H1 (cell line): ENCODE data around the gene FCER2. TPM values are rescaled to one million over a fixed set of nuclear protein-coding genes. Genes with fewer than 3 reads are reported as not detected.

ENCODE experiments used
- CTCF ChIA-PET: fragments of 300-600 bp; sonication (Branson Sonifier 250); formaldehyde crosslinking; loops from one replicate; lab custom pipeline; 2021; ENCODE audit not compliant: partially characterized antibody; lab: Charles Lee
- POLR2A ChIA-PET: fragments of 300-600 bp; sonication (Branson Sonifier 250); formaldehyde crosslinking; loops from one replicate; lab custom pipeline; 2021; ENCODE audit warnings: inconsistent platforms; ENCODE audit not compliant: partially characterized antibody; lab: Charles Lee
- DNase-seq, 2 experiments: peaks; one replicate each; pipeline versions ENCODE4 v3.0.0 to v3.0.0-alpha.2; 2010 to 2022; ENCODE audit warnings: low spot score in 2 of 2, low read depth in 1 of 2, mixed read lengths in 1 of 2
- FAIRE-seq: peaks from 2 replicates; lab custom pipeline; 2011; peaks lifted over from hg19 to GRCh38; lab: Jason Lieb, UNC
- H2AFZ ChIP-seq: 2 replicates; pipeline ENCODE4 v1.8.1; 2012; ENCODE audit warnings: low read length, inconsistent platforms
- H2AK5ac ChIP-seq: 2 replicates; pipeline ENCODE4 v1.6.1; 2013; ENCODE audit warnings: low read depth, low read length
- H2BK120ac ChIP-seq: replicated peaks from 2 replicates; pipeline ENCODE3; 2013; ENCODE audit warnings: low read depth, low read length, inconsistent platforms
- H2BK12ac ChIP-seq: 2 replicates; pipeline ENCODE4 v1.6.1; 2013; ENCODE audit warnings: low read depth, low read length
- H2BK15ac ChIP-seq: 2 replicates; pipeline ENCODE4 v1.6.1; 2013; ENCODE audit warnings: low read length
- H2BK20ac ChIP-seq: 2 replicates; pipeline ENCODE4 v1.6.1; 2013; ENCODE audit warnings: low read length
- H2BK5ac ChIP-seq: 2 replicates; pipeline ENCODE4 v1.6.1; 2013; ENCODE audit warnings: low read depth, low read length
- H3K14ac ChIP-seq: 2 replicates; pipeline ENCODE4 v1.6.1; 2013; ENCODE audit warnings: inconsistent platforms; ENCODE audit not compliant: insufficient read length
- H3K18ac ChIP-seq: 2 replicates; pipeline ENCODE4 v1.6.1; 2013; ENCODE audit warnings: low read length; ENCODE audit errors: extremely low read depth
- H3K23ac ChIP-seq: 2 replicates; pipeline ENCODE4 v1.6.1; 2013; ENCODE audit warnings: inconsistent platforms; ENCODE audit not compliant: insufficient read length
- H3K23me2 ChIP-seq: 2 replicates; pipeline ENCODE4 v1.6.1; 2013; ENCODE audit warnings: low read depth, low read length
- H3K27ac ChIP-seq: 2 replicates; pipeline ENCODE4 v1.6.1; 2011; ENCODE audit warnings: low read depth, low read length, inconsistent platforms
- H3K27me3 ChIP-seq, 4 experiments: replicated peaks in 1 of 4; 1 replicate in 1 of 4; 2 replicates in 3 of 4; pipeline versions ENCODE4 v1.6.1 to v1.8.1; 2011 to 2013; ENCODE audit warnings: low read length in 3 of 4, mild to moderate bottlenecking in 3 of 4, inconsistent platforms in 2 of 4, mixed read lengths in 2 of 4, moderate library complexity in 1 of 4; ENCODE audit not compliant: control insufficient read depth in 3 of 4, insufficient read depth in 3 of 4; ENCODE audit errors: extremely low read depth in 1 of 4
- H3K36me3 ChIP-seq, 4 experiments: 2 replicates each; pipeline versions ENCODE4 v1.6.1 to v1.8.1; 2011 to 2013; ENCODE audit warnings: mild to moderate bottlenecking in 4 of 4, low read length in 3 of 4, moderate library complexity in 2 of 4, control low read depth in 1 of 4, inconsistent platforms in 1 of 4; ENCODE audit not compliant: insufficient read depth in 4 of 4, control insufficient read depth in 2 of 4
- H3K4ac ChIP-seq: replicated peaks from 2 replicates; pipeline ENCODE3; 2013; ENCODE audit warnings: low read length, low read depth, mixed read lengths, inconsistent platforms; ENCODE audit not compliant: insufficient read length
- H3K4me1 ChIP-seq, 4 experiments: replicated peaks in 1 of 4; 1 replicate in 1 of 4; 2 replicates in 3 of 4; pipeline versions ENCODE4 v1.6.1 to v1.8.1; 2011 to 2013; ENCODE audit warnings: low read length in 3 of 4, inconsistent platforms in 2 of 4, mixed read lengths in 1 of 4; ENCODE audit not compliant: insufficient read depth in 4 of 4, control insufficient read depth in 3 of 4
- H3K4me2 ChIP-seq, 2 experiments: 2 replicates each; pipeline versions ENCODE4 v1.6.1 to v1.8.1; 2011 to 2013; ENCODE audit warnings: low read depth in 2 of 2, low read length in 2 of 2, control low read depth in 1 of 2, inconsistent platforms in 1 of 2, mild to moderate bottlenecking in 1 of 2; ENCODE audit not compliant: insufficient read depth in 1 of 2
- H3K4me3 ChIP-seq, 4 experiments: fragments of 200-600, 300-600 bp in 1 of 4; sonication (generic), shearing (Covaris generic), sonication (Bioruptor Twin) in 1 of 4; 2 replicates each; pipeline versions ENCODE4 v1.5.1 to v1.8.1; 2011 to 2016; ENCODE audit warnings: low read length in 4 of 4, low read depth in 3 of 4, control low read depth in 2 of 4, inconsistent platforms in 2 of 4, mild to moderate bottlenecking in 2 of 4, mixed read lengths in 1 of 4, moderate library complexity in 1 of 4; ENCODE audit not compliant: insufficient read depth in 2 of 4; ENCODE audit errors: extremely low read depth in 1 of 4
- H3K56ac ChIP-seq: replicated peaks from 2 replicates; pipeline ENCODE3; 2013; ENCODE audit warnings: low read depth, mild to moderate bottlenecking, mixed read lengths, low read length, inconsistent platforms; ENCODE audit not compliant: insufficient read length
- H3K79me1 ChIP-seq: 2 replicates; pipeline ENCODE4 v1.6.1; 2013; ENCODE audit warnings: low read depth, low read length, control low read depth
- H3K79me2 ChIP-seq, 2 experiments: 2 replicates each; pipeline versions ENCODE4 v1.6.1 to v1.8.1; 2012 to 2013; ENCODE audit warnings: low read length in 2 of 2, mild to moderate bottlenecking in 2 of 2, inconsistent platforms in 1 of 2; ENCODE audit not compliant: insufficient read depth in 2 of 2, control insufficient read depth in 1 of 2
- H3K9ac ChIP-seq, 4 experiments: replicated peaks in 1 of 4; 1 replicate in 1 of 4; 2 replicates in 3 of 4; pipeline versions ENCODE4 v1.6.1 to v1.8.1; 2011 to 2013; ENCODE audit warnings: low read depth in 3 of 4, low read length in 3 of 4, control low read depth in 2 of 4, mild to moderate bottlenecking in 2 of 4, moderate library complexity in 2 of 4, inconsistent platforms in 1 of 4; ENCODE audit errors: extremely low read depth in 1 of 4
- H3K9me3 ChIP-seq, 2 experiments: 2 replicates each; pipeline versions ENCODE4 v1.6.1 to v1.8.1; 2012 to 2013; ENCODE audit warnings: mild to moderate bottlenecking in 2 of 2, moderate library complexity in 2 of 2, control low read depth in 1 of 2, inconsistent platforms in 1 of 2, low read depth in 1 of 2, low read length in 1 of 2, mixed read lengths in 1 of 2; ENCODE audit not compliant: insufficient read depth in 2 of 2
- H4K20me1 ChIP-seq, 2 experiments: replicated peaks in 1 of 2; 2 replicates each; pipeline versions ENCODE3 to v1.8.1; 2011 to 2013; ENCODE audit warnings: inconsistent platforms in 2 of 2, low read length in 2 of 2, mild to moderate bottlenecking in 1 of 2; ENCODE audit not compliant: insufficient read depth in 2 of 2, control insufficient read depth in 1 of 2
- H4K5ac ChIP-seq: 2 replicates; pipeline ENCODE4 v1.6.1; 2013; ENCODE audit warnings: low read length, low read depth, mixed read lengths, inconsistent platforms; ENCODE audit not compliant: insufficient read length
- H4K8ac ChIP-seq: 2 replicates; pipeline ENCODE4 v1.8.0; 2013; ENCODE audit warnings: mild to moderate bottlenecking, moderate library complexity, low read length, inconsistent platforms; ENCODE audit not compliant: insufficient read depth; ENCODE audit errors: extremely low read depth
- H4K91ac ChIP-seq: replicated peaks from 2 replicates; pipeline ENCODE3; 2013; ENCODE audit warnings: low read length, mixed read lengths, inconsistent platforms; ENCODE audit not compliant: insufficient read length
- BACH1 ChIP-seq: IDR thresholded peaks from 2 replicates; pipeline ENCODE4 v1.6.1; 2012; ENCODE audit warnings: low read length, improper control_type of control experiment
- CREB1 ChIP-seq: IDR thresholded peaks from 2 replicates; pipeline ENCODE4 v1.6.1; 2012; ENCODE audit warnings: inconsistent platforms
- EP300 ChIP-seq, 2 experiments: IDR thresholded peaks; 1 replicate in 1 of 2; 2 replicates in 1 of 2; pipeline ENCODE4 v1.6.1; 2011 to 2012; ENCODE audit warnings: low read depth in 2 of 2, low read length in 2 of 2, mild to moderate bottlenecking in 2 of 2, borderline replicate concordance in 1 of 2, inconsistent platforms in 1 of 2, moderate library complexity in 1 of 2
- FOSL1 ChIP-seq: IDR thresholded peaks from 2 replicates; pipeline ENCODE4 v1.6.1; 2011; ENCODE audit warnings: mild to moderate bottlenecking, low read depth, low read length, moderate library complexity; ENCODE audit not compliant: insufficient read depth
- JUND ChIP-seq: IDR thresholded peaks from 2 replicates; pipeline ENCODE4 v1.6.1; 2011; ENCODE audit warnings: mild to moderate bottlenecking, improper control_type of control experiment, low read length
- NANOG ChIP-seq: IDR thresholded peaks from 2 replicates; pipeline ENCODE4 v1.6.1; 2011; ENCODE audit warnings: low read length, low read depth, mild to moderate bottlenecking, inconsistent platforms; ENCODE audit not compliant: insufficient read depth, poor library complexity, severe bottlenecking
- PHF8 ChIP-seq: fragments of 200-600 bp; sonication (generic); conservative IDR thresholded peaks from 2 replicates; pipeline ENCODE4 v1.7.1; 2012; ENCODE audit warnings: low read depth, mild to moderate bottlenecking, inconsistent platforms, low read length, moderate library complexity
- POLR2A ChIP-seq, 2 experiments: IDR thresholded peaks; 1 replicate in 1 of 2; 2 replicates in 1 of 2; pipeline ENCODE4 v1.6.1; 2011; ENCODE audit warnings: low read depth in 2 of 2, low read length in 2 of 2, mild to moderate bottlenecking in 2 of 2; ENCODE audit errors: control extremely low read depth in 1 of 2
- POLR2AphosphoS5 ChIP-seq: IDR thresholded peaks from 2 replicates; pipeline ENCODE4 v1.6.1; 2011; ENCODE audit warnings: low read depth, low read length
- POU5F1 ChIP-seq: IDR thresholded peaks from 2 replicates; pipeline ENCODE4 v1.6.1; 2011; ENCODE audit warnings: low read depth, mild to moderate bottlenecking, low read length, moderate library complexity
- RFX5 ChIP-seq: IDR thresholded peaks from 2 replicates; pipeline ENCODE4 v1.6.1; 2011; ENCODE audit warnings: low read depth, low read length, improper control_type of control experiment, borderline replicate concordance
- RXRA ChIP-seq: IDR thresholded peaks from 2 replicates; pipeline ENCODE4 v1.6.1; 2011; ENCODE audit warnings: low read depth, mild to moderate bottlenecking, low read length, moderate library complexity; ENCODE audit not compliant: insufficient read depth
- SAP30 ChIP-seq: fragments of 300-600 bp; sonication (generic); IDR thresholded peaks from 2 replicates; pipeline ENCODE4 v1.7.1; 2012; ENCODE audit warnings: low read length, moderate library complexity, mild to moderate bottlenecking, inconsistent platforms; ENCODE audit not compliant: insufficient read depth, insufficient replicate concordance
- ZNF274 ChIP-seq: IDR thresholded peaks from 2 replicates; pipeline ENCODE4 v1.7.0; 2012; ENCODE audit warnings: low read length, borderline replicate concordance; ENCODE audit errors: extremely low read depth
- WGBS, 2 experiments: shearing (Covaris generic) in 1 of 2; methylation state at CpG; one replicate each; pipeline versions ENCODE4 v1.1.6 to v1.1.7; 2013 to 2015; ENCODE audit warnings: low lambda C conversion rate in 2 of 2, mixed read lengths in 2 of 2, inconsistent platforms in 1 of 2, low coverage in 1 of 2, missing lambda C conversion rate in 1 of 2; ENCODE audit not compliant: insufficient replicate concordance in 2 of 2, insufficient coverage in 1 of 2, insufficient read length in 1 of 2; ENCODE audit errors: extremely low coverage in 1 of 2, missing lambda C conversion rate in 1 of 2; 5-methylcytosine and 5-hydroxymethylcytosine counted together
- polyA plus RNA-seq, 7 experiments: library from polyadenylated mRNA; depleted of rRNA in 3 of 7; stranded (reverse) in 5 of 7; unstranded in 2 of 7; fragments of >200 nt in 5 of 7; fragments of 200-250 nt in 2 of 7; gene quantifications; 1 replicate in 5 of 7; 2 replicates in 1 of 7; 4 replicates in 1 of 7; pipeline versions ENCODE4 v1.2.1 to v1.2.3, GENCODE V29; 2011 to 2013; ENCODE audit warnings: missing spikeins in 2 of 7, mixed read lengths in 2 of 7
- total RNA-seq: library from RNA; stranded (reverse); fragmentation: NEBNext Ultra II Directional; extraction: Animal tissue kit (Norgen Biotek cat#: 25700); gene quantifications from 2 replicates; pipeline ENCODE4 v1.2.1, GENCODE V29; 2021

The FCER2 gene
- total and polyA plus RNA-seq, 2 of the 8 experiments (the other 6 are each of a cell fraction or from before 2014, with no cell fraction given): 0.67 TPM; not detected in 1

DNA sequence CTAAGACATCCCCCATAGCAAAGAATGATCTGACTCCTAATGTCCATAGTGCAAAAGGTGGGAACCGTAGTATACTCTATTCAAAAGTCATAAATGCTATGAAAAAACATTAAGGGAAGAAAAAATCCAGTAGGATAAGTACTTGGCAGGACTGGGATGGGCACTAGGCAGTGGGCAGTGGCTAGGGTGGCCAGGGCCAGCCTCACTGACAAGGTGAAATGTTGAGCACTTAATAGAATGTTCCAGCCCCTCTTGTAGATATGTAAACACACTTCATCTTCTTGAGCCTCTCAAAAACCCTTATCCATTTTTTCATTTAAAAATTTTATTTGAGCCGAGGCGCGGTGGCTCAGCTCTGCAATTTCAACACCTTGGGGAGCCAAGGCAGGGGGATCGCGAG lies 31.4 kb upstream of the FCER2 start:
- H3K9me3 ChIP-seq: no peaks in the 10 kb centered on the region
- ChIA-PET CTCF (no interaction called here), POLR2A (no interaction called here)
- H2AK5ac ChIP-seq: no peak overlapping the region
- no peak overlapping the region for H4K5ac ChIP-seq
- no peak overlapping the region for H2AFZ ChIP-seq
- H3K4me3 ChIP-seq: no peak overlapping the region
- H4K8ac ChIP-seq: no peak overlapping the region
- peaks cover 8% of the 10 kb centered on the region; the same call in 1 of the 2 replicates for H3K23me2 ChIP-seq
- H3K18ac ChIP-seq: no peak overlapping the region
- FAIRE-seq: no peak
- no peak for DNase-seq
- no peaks in the 10 kb centered on the region for H3K79me1 ChIP-seq
- no peak overlapping the region for H3K4ac ChIP-seq
- H3K27me3 ChIP-seq: peaks cover 27 to 42% (median 36%) of the 10 kb centered on the region in 4 experiments
- no peaks in the 10 kb centered on the region for H3K36me3 ChIP-seq
- H4K91ac ChIP-seq: no peak overlapping the region
- no peak overlapping the region for H2BK5ac ChIP-seq
- no peak overlapping the region for H3K56ac ChIP-seq
- no peak overlapping the region for H2BK15ac ChIP-seq
- H3K4me1 ChIP-seq: peaks cover 0 to 15% (median 9%) of the 10 kb centered on the region in 4 experiments; a peak in 6 of 7 replicates
- no peak overlapping the region for H2BK20ac ChIP-seq
- WGBS, 2 experiments: 75% methylated on average over 6 of the region's 6 CpGs; no CpG with 5 or more reads in 1 of the 2 experiments
- no peak overlapping the region for H3K14ac ChIP-seq
- no peak overlapping the region for H2BK12ac ChIP-seq
- H2BK120ac ChIP-seq: no peak overlapping the region
- no peak overlapping the region for H3K4me2 ChIP-seq
- no peak overlapping the region for H3K27ac ChIP-seq
- H3K9ac ChIP-seq: no peak overlapping the region
- no peak overlapping the region for H3K23ac ChIP-seq
- peaks cover 0 to 3% of the 10 kb centered on the region in 2 experiments for H4K20me1 ChIP-seq
- H3K79me2 ChIP-seq: no peaks in the 10 kb centered on the region
- no peak for TF ChIP-seq CREB1
- no peak for TF ChIP-seq RFX5
- TF ChIP-seq ZNF274: no peak
- TF ChIP-seq SAP30: no peak
- TF ChIP-seq JUND: no peak
- no peak for TF ChIP-seq RXRA
- TF ChIP-seq PHF8: no peak
- TF ChIP-seq BACH1: no peak
- no peak for TF ChIP-seq EP300 (IDR thresholded peaks at IDR 0.05; ENCODE audit: borderline replicate concordance in 1 of 2, low read depth in 2 of 2, low read length in 2 of 2)
- no peak for TF ChIP-seq POU5F1
- TF ChIP-seq NANOG: no peak
- TF ChIP-seq FOSL1: no peak
- no peak for TF ChIP-seq POLR2AphosphoS5
- no peak for TF ChIP-seq POLR2A (IDR thresholded peaks at IDR 0.05; ENCODE audit: control extremely low read depth in 1 of 2, low read depth in 2 of 2, low read length in 2 of 2)
